AG09309 (cell line): ENCODE measurements around the gene ZFP57.

Experiments
- DNase-seq: peaks from one replicate; pipeline ENCODE4 v3.0.0-alpha.2; 2010; ENCODE audit warnings: low read depth
- H3K4me3 ChIP-seq: 2 replicates; pipeline ENCODE4 v1.5.1; 2011; ENCODE audit warnings: mild to moderate bottlenecking, low read depth, low read length, moderate library complexity; ENCODE audit not compliant: control insufficient read depth
- TF ChIP-seq, protein P1 (sequence below): IDR thresholded peaks from 2 replicates; pipeline ENCODE4 v1.5.1; 2011; ENCODE audit warnings: mild to moderate bottlenecking, low read depth, low read length, inconsistent platforms; ENCODE audit not compliant: insufficient read depth, control insufficient read depth; ENCODE audit errors: missing control alignments

ZFP57 gene

DNA sequence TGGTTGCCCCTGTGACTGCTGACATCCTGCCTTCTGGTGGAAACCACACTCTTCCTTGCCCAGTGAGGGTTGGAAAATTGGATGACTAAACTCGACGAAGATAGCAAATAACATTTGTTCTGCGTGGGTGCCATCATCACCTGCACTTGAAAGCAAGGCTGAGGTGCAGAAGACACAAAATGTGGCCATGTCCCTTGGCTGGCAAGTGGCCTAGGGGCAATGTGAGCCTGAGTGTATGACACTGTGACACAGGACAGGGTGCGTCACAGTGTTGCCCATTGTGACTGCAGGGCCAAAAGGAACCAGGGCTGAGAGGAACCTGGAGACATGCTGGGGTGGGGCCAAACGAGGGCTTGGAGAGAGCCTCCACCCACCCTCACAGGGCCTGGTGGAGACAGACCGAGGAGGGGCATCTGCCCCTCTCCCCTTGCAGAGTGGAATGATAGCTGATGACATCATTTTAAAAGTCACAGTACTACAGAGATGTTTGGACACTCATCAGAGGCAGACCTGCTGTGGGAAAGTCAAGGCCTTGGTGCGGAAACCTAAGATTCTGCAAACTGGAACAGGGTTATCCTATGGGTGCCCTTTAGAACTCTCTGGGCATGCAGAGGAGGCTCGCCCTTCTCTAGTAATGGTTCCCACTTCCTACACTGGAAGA is 29.5 kb upstream of the ZFP57 start:
- TF ChIP-seq, protein P1, sequence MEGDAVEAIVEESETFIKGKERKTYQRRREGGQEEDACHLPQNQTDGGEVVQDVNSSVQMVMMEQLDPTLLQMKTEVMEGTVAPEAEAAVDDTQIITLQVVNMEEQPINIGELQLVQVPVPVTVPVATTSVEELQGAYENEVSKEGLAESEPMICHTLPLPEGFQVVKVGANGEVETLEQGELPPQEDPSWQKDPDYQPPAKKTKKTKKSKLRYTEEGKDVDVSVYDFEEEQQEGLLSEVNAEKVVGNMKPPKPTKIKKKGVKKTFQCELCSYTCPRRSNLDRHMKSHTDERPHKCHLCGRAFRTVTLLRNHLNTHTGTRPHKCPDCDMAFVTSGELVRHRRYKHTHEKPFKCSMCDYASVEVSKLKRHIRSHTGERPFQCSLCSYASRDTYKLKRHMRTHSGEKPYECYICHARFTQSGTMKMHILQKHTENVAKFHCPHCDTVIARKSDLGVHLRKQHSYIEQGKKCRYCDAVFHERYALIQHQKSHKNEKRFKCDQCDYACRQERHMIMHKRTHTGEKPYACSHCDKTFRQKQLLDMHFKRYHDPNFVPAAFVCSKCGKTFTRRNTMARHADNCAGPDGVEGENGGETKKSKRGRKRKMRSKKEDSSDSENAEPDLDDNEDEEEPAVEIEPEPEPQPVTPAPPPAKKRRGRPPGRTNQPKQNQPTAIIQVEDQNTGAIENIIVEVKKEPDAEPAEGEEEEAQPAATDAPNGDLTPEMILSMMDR: no peak
- no peak overlapping the region for H3K4me3 ChIP-seq

DNA sequence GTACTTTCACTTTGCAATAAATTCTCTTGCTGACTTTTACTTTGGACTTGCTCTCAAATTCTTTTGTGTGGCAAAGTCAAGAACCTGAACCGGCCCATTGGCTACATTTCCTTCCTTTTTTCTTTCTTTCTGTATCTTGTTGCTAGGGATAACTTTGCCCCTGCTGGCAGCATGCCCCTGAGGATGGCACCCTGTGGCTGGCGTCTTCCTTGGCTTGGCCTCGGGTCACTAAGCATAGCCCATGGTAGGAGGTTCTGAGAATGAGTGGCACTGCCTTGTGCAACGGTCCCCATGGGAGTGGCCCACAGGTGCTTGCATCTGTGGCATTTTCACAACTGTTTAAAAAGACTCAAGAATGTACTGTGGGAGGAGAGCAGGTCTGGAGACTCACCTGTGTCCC is 28.2 kb upstream of the ZFP57 start:
- TF ChIP-seq, protein P1: no peak
- no peak for DNase-seq
- no peak overlapping the region for H3K4me3 ChIP-seq

More for the DNA sequence above, 29.5 kb upstream of the ZFP57 start:
- no peak for DNase-seq

DNA sequence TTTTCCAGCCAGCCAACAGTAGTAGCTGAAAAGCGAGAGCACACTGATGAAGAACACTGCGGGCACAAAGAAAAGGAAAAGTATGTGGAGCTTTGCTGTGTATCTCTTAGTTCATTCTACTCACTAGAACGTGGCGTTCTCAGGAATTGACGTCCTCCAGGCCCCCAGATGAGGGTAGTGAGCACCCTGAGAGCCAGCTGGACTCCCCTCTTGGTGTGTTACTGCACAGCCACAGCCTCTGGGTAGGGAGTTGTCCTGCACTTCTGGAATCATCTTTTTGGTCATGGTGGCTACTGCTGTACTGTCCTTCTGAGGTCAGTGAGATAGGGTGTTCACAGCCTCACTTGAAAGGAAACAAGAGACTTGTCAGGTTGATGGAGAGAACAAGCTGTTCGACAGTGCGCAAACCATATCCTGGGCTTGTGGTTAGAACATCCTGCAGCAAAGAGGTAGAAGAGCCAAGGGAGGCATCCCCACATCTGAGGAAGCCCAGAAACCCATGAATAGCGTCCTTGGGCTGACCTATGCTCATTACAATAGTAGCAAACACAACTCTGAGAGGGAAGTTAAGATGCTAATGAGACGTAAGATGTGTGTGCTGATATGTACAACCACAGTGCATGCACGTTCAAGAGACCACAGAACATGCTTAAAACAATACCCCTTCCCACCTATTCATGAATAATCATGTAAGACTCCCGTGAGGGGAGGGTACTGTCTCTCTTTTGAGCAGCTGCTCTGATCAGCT is 27.7 kb upstream of the ZFP57 start:
- TF ChIP-seq, protein P1: no peak
- H3K4me3 ChIP-seq: no peak overlapping the region
- DNase-seq: no peak

DNA sequence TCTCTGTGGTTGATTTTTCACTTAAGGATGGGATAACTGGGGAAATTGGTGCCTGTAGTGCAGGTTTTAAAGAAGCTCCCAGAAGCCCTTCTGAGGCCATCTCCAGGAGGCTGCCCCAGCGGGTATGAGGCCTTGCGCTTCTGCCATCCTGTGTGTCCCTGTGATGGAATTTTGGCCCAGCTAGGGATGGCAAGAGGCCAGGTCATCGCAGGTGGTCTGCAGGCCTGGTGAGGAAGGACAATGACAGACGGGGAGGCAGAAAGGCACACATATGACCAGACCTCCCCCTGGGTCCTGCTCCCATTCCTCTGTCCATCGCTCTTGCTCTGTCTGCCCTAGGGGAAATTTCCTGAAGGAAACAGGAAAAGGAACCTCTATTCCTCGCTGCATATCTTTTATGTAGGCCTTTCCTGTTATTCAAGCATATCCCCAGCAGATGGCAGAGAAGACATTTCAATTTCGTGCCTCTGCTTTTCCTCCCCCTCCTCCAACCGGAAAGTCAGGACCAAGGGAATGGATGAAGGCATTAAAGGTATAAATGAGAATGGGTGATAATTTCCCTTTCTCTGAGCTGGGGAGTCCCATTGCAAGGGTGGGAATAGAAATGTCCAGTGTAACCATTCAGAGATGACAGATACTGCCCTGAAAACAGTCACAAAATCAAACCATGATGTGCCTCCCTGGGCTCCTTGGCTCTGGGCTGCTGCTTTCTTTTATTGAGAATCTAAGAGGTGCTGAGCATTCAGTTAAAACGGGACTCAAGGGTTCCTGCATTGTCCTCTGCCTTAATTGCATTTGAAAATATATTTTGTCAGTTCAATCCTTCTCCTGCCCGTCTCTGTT is 24.7 kb upstream of the ZFP57 start:
- H3K4me3 ChIP-seq: no peak overlapping the region
- TF ChIP-seq, protein P1: peak; percentile 62
- peak; percentile 13 for DNase-seq

DNA sequence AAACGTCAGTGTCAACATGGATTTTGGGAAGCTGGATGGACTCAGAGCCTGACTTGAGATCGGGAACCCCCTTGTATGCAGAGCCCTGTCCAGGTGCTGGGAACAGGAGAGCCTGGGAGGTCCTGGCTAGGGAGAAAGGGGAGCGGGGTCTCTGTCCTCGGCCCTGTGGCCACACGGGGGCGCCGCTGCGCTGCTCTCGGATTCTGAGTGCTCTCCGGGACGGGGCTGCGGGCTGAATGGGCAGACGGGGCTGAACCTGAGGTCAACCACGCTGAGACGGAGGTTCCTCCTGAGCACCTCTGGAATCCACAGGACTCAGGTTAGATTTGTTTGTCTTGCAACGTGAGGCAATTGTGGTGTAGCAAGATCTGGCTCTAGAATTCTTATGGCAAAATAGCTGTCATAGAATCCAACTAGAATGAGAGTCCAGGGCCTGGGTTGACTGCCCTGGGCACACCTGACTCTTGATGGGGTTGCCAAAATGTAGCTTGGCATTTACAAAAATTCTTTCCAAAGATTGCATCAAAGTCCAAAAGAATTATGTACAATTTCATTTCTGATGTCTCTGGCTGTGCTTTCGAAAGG is 21.7 kb upstream of the ZFP57 start:
- no peak overlapping the region for H3K4me3 ChIP-seq
- TF ChIP-seq, protein P1: peak; percentile 79
- DNase-seq: no peak

DNA sequence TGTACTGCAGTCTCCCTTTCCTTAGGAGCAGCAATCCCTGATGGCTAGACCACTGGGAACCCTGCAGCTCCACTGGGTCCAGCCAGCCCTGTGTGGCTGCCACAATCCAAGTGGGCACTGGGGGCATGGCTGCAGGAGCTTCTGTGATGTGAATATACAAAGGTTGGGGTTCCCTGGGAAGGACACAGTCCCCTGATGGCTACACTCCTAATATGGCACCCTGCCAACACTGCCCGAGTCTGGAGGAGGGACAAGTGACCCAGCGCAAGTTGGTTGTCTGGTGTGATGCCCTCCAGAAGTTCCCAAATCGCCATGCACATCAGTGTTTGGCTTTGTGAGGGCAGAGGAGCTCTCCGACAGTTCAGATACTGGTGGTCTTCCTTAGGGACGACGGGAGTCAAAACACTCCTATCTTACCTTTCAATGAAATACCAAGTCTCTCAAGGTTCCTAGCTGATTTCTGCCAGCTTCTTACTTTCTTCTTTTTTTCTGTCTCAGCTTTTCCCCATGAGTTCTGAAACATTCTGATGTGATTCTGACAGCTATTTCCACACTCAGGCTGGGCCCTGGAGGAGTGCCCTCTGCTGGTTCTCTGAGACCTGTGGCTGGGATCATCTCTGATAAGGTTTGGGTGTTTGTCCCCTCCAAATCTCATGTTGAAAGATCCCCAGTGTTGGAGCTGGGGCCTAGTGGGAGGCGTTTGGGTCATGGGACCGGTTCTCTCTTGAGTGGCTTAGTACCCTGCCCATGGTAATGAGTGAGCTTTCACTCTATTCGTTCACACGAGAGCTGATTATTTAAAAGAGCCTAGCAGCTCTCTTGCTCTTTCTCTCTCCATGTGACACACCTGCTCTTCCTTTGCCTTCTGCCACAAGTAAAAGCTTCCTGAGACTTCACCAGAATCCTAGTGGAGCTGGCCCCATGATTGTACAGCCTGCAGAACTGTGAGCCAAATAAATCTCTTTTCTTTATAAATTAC is 15.5 kb upstream of the ZFP57 start:
- no peak for DNase-seq
- TF ChIP-seq, protein P1: peak; percentile 74
- H3K4me3 ChIP-seq: no peak overlapping the region
